DOHH2 (cell line): Measurements from ENCODE around the gene PPT1.

Source experiments
- CTCF ChIP-seq: fragments of 200-600 bp; sonication (generic); IDR thresholded peaks from one replicate; pipeline ENCODE4 v1.5.1; 2014; ENCODE audit warnings: antibody characterized with exemption, mild to moderate bottlenecking, low read depth, low read length; ENCODE audit not compliant: poor library complexity, severe bottlenecking
- EZH2phosphoT487 ChIP-seq: fragments of 200-600 bp; sonication (generic); IDR thresholded peaks from 2 replicates; pipeline ENCODE4 v1.6.1; 2017; ENCODE audit warnings: borderline replicate concordance, mild to moderate bottlenecking, antibody characterized with exemption, low read length, moderate library complexity, mixed read lengths

- no peak for TF ChIP-seq CTCF
- TF ChIP-seq EZH2phosphoT487 = no peak
Observed at GRCh38 chr1:40027647-40028046, 69.4 kb downstream of the PPT1 start.
